AG09309 (cell line): ENCODE measurements around the gene CRYGA.
"Not testable (repeated sequence)": the region's sequence is repeated elsewhere in the genome, so short reads cannot be mapped to it uniquely, and the experiment has no call there.

ENCODE experiments used
- DNase-seq: peaks from one replicate; pipeline ENCODE4 v3.0.0-alpha.2; 2010; ENCODE audit warnings: low read depth
- H3K4me3 ChIP-seq: 2 replicates; pipeline ENCODE4 v1.5.1; 2011; ENCODE audit warnings: mild to moderate bottlenecking, low read depth, low read length, moderate library complexity; ENCODE audit not compliant: control insufficient read depth
- TF ChIP-seq, protein P1 (sequence below): IDR thresholded peaks from 2 replicates; pipeline ENCODE4 v1.5.1; 2011; ENCODE audit warnings: mild to moderate bottlenecking, low read depth, low read length, inconsistent platforms; ENCODE audit not compliant: insufficient read depth, control insufficient read depth; ENCODE audit errors: missing control alignments

The CRYGA gene

DNA sequence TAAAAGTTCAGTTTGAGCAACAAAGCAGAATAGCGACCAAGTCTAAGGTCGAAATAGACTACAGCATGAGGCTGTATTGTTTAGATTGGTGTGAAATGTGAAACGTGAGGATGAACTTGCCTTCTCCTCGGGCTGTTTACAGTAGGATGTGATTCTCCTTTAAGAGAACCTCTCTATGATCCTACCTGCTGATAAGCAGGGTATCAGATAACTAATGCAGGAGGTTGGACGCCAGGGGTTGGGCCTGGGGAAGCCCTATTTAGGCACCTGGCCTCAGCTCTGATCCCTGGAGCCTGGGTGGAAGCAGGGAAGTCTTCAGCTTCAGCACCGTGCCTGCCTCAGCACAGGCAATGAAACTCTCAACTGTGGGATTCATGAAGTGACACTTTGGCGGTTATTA is 50.4 kb downstream of the CRYGA start:
- H3K4me3 ChIP-seq, result no peak overlapping the region
- TF ChIP-seq, protein P1, sequence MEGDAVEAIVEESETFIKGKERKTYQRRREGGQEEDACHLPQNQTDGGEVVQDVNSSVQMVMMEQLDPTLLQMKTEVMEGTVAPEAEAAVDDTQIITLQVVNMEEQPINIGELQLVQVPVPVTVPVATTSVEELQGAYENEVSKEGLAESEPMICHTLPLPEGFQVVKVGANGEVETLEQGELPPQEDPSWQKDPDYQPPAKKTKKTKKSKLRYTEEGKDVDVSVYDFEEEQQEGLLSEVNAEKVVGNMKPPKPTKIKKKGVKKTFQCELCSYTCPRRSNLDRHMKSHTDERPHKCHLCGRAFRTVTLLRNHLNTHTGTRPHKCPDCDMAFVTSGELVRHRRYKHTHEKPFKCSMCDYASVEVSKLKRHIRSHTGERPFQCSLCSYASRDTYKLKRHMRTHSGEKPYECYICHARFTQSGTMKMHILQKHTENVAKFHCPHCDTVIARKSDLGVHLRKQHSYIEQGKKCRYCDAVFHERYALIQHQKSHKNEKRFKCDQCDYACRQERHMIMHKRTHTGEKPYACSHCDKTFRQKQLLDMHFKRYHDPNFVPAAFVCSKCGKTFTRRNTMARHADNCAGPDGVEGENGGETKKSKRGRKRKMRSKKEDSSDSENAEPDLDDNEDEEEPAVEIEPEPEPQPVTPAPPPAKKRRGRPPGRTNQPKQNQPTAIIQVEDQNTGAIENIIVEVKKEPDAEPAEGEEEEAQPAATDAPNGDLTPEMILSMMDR, result no peak
- DNase-seq, result no peak

DNA sequence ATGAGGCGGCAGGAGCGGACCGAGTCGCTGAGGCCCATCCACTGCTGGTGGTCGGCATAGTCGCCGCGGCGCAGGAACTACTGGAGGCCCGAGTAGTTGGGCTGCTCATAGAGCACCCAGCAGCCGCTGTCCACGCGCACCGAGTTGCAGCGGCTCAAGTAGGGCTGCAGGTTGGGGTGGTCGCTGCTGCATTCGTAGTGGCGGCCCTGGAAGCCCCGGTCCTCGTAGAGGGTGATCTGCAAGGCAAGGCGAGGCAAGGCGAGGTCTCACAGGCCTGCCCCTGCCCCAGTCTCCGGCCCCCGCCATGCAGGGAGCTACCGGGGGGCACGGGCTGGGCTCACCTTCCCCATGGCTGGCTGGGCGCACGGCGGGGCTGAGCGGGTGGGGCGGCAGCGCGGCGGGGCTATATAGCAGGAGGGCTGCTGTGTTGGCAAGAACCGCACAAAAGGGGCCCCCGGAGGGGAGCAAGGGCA is 51.1 kb downstream of the CRYGA start:
- H3K4me3 ChIP-seq, DNase-seq: not testable (repeated sequence)
